ENCODE measurements around the gene LRP6.
"Not testable (repeated sequence)": the region's sequence is repeated elsewhere in the genome, so short reads cannot be mapped to it uniquely, and the experiment has no call there.

Gene LRP6

DNA sequence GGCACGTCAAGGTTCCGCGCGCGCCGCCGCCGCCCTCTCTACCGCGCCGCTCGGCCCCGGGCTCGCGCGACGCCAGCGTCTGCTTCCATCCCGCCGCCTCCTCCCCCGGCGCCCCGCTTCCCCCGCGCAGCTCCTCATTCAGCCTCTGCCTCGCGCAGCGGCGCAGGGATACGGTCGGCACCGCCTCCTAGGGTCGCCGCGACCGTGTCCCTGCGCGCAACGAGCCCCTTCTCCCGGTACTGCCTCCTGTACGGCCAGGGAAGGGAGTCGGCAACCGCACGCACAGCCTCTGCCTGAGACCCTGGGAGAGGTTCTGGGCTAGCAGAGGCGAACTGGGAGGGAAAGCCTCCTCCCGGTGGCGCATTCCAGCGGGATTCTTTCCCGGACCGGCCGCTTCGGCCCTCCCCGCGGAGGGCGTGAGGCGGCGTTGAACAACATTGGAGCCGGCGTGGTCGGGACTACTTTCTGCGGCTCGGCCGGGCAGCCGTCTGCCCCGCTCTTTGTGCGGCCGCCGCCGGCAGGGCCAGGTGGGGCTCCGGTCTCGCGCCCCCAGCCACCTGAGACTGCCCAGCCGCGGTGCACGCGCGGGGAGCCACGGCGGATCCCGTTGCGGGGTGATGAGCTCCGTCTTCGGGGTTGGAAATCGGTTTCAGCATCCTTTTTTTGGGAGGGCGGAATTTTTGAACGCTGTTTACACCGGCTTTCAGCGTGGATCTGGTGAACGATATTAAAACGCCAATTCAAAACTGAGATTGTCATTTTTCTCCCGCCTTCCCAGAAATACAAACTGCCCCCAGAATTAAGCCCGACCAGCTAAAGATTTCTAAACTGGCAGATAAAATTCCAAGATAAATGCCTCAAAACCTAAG lies at the start of gene LRP6:
TSS of gene LRP6 (minus strand) at position 172 of the 869 bp plus-strand sequence. CDS start 309 bp downstream, outside the sequence.
- DNase-seq, result peak; percentile 89

DNA sequence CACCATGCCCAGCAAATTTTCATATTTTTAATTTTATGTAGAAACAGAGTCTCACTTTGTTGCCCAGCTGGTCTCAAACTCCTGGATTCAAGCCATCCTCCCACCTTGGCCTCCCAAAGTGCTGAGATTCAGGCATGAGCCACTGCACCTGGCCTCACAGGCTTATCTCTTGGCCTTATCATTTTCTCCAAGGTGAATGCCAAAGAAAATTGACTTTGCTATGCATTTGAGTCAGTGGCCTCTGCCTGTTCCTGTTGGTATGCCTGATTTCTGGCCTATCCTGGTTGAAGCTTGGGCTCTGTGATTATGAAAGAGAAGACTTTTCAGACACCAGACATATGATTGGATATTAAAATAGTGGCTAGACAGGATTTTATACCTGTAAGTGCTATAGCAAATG lies 49.0 kb upstream of the LRP6 start:
- no peak for DNase-seq

DNA sequence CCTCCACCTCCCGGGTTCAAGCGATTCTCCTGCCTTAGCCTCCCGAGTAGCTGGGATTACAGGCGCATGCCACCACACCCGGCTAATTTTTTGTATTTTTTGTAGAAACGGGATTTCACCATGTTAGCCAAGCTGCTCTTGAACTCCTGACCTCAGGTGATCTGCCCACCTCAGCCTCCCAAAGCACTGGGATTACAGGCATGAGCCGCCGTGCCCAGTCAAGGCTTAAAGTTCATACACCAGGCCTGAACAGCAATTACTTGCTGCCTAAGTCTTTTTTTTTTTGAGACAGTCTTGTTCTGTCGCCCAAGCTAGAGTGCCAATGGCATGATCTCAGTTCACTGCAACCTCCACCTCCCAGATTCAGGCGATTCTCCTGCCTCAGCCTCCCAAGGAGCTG lies 43.9 kb upstream of the LRP6 start:
- DNase-seq, result not testable (repeated sequence)

DNA sequence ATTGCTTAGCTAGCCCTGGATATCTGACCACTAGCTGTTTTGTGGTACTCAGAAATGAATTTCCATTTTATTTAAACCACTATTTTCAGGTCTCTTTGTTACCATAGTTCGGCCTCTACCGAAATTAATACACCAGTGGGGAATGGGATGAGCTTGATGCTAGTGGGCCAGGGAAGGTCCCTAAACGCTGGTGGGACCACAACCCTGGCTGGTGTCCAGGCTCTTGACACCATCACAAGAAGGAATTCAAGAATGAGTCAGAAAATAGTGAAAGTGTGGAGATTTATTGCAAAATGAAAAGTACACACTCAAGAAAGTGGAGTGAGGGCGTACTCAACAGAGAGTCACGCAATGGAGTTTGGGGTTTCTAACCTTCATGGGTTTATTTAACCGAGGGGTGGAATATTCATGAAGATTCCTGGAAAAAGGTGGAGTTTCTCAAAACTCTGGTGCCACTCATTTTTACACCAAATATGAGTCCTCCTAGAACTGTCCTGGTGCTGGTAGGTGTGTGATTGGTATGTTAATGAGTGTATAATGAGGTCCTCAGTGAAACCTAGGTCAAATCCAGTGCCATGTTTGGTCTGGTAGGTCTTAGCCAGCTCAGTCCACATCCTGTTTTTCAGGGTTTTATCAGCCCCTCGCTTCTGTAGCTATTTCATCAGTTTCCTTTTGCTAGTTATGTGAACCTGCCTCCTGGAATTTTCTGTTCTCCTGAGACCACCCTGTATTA lies 38.9 kb upstream of the LRP6 start:
- DNase-seq, result no peak

DNA sequence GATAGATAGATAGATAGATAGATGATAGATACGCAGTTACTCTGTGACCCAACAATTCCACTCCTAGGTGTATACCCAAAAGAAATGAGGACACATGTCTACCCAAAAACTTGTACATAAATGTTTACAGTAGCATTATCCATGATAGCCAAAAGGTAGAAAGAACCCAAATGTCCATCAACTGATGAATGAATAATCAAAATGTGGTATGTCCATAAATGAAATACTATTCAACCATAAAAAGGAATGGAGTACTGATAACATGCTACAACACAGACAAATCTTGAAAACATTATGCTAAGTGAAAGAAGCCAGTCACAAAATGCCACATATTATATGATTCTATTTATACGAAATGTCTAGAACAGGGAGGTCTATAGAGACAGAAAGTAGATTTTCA lies 36.1 kb upstream of the LRP6 start:
- no peak for DNase-seq

DNA sequence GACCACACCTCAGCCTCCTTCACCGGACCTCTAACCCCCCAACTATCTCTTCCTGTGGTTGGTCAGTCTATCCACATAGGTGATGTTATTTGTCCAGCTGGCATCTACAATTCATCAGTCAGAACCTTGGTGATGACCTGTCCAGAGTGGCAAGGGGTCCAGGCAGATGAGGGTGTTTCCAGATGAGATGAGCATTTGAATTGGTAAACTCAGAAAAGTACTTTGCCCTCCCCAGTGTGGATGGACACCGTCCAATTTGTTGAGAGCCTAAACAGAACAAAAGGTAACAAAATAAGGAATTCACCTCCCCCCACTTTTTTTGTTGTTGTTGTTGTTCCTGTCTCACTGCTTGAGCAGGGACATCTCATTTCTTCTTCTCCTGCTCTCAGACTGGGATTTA lies 34.3 kb upstream of the LRP6 start:
- no peak for DNase-seq

DNA sequence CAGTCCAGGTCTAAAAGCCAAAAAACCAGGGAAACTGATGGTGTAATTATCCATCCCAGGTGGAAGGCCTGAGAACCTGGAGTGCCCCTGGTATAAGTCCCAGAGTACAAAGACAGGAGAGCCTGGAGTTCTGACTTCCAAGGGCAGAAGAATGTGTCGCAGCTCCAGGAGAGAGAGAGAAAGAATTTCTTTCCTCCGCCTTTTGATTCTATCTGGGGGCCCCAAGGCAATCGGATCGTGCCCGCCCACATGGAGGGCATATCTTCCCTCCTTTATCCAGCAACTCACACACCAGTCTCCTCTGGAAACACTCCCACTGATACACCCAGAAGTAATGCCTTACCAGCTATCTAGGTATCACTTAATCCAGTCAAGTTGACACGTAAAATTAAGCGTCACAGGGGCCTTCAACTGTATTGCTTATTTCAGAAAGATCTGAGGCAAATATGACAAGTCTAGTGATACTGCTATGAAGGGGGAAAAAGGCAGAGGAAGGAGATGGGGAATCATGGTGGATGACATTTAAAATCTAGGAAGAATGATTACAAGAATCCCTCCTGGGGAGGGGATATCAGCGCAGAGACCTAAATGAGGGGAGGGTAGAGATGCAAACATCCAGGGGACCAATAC lies 30.5 kb upstream of the LRP6 start:
- no peak for DNase-seq

DNA sequence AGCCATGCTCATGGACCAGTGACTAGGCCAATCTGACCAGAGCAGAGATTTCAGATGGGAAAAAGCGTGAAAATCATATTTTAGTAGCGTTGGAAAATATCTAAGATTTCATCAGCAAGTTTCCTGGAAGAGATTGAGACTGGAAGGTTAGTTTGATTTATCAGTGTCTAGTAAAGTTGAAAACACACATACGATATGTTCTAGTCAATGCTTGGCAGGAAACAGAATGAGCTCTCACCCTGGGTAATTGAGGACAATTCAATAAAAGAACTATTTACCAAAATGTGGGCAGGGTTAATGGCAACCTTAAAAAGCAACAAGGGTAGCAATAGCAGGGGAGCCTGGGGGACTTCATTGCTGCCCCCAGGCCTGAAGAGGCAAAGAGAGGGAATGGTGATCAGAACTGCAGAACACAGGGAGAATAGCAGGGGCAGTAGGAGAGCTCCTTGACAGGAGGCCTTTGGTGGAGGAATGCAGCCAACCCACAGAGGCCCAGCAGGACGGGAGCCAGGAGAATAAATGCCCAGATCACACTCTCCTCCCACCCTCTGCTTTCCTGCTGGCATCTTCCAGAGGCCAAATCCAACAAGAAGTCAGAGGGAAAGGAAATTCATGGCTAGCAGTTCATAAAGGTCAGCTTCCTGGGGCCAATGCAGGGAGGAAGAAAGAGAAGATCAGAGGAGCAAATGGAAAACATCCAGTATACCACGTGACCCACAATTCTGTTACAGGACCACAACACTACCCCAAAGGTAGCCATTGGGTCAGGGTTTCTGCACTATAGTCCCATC lies 27.6 kb upstream of the LRP6 start:
- DNase-seq, result no peak

DNA sequence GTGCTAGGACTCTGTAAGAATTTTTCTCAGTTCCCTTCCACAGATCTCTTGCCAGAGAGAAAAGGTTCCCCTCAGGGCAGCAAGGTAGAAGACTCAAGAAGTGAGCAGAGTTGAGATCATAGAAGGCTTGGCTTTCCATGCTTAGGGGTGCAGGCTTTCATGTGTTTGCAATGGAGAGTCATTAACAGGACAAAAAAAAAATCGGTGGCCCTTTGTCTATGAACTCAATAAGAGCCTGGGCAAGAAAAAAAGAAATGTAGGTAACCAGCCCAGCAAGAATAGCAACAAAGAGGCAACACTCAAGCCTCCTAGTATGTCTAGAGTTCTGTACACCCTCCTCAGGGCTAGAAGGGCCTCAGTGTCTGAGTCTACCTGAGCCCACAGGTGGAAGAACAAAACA lies 23.4 kb upstream of the LRP6 start:
- no peak for DNase-seq

DNA sequence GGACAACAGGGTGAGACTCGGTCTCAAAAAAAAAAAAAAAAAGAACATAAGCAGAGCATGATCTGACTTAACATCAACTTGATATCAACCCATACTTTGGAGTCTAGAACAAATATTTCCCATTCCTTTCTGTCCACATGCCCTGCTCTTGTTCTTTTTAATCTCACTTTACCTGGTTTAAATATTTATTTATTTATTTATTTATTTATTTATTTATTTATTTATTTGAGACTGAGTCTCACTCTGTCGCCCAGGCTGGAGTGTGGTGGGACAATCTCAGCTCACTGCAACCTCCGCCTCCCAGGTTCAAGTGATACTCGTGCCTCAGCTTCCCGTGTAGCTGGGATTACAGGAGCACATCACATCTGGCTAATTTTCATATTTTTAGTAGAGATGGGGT lies 19.6 kb upstream of the LRP6 start:
- no peak for DNase-seq

DNA sequence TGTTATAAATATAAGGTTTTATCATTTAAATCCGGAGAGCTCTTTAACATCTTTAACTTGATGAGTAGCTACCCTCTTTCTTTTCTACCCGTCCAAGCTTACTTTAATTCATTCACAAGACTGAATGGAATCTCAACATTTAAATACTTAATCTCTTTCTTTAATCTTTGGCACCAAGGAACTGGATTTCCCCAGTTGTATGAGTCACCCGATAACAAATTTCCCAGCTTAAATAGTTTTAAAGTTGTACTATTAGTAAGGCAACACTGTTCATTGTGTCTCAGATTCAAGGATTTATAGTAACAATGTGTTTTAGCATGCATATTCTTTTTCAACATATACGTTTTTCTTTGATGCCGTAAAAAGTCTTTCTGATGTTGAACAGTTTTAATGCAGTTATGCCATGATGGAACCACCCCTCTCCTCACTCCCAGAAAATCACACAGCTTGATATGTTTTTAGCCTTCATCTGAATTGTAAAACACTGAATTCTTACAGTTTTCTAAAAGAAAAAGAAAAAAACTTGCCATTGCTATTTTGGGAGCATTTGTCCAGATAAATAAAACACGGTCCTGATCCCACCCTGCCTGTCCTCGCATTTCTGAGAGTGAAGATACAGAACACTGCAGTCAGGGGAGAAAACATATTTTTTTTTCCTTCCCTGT lies 16.0 kb upstream of the LRP6 start:
- no peak for DNase-seq

DNA sequence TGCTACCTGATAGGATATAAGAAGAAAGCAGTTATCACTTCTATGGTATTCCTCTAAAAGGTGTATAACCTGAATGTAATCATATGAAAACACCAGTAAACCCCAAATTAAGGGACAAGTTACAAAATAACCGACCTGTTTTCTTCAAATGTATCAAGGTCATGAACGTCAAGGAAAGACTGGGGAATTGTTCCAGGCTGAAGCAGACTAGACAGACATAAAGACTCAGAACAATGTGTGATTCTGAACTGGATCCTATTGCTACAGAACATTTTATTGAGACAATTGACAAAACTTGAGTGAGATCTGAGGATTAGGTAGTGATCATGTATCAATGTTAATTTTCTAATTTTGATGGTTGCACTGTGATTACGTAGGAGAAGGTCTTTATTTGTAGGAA lies 15.4 kb upstream of the LRP6 start:
- no peak for DNase-seq

DNA sequence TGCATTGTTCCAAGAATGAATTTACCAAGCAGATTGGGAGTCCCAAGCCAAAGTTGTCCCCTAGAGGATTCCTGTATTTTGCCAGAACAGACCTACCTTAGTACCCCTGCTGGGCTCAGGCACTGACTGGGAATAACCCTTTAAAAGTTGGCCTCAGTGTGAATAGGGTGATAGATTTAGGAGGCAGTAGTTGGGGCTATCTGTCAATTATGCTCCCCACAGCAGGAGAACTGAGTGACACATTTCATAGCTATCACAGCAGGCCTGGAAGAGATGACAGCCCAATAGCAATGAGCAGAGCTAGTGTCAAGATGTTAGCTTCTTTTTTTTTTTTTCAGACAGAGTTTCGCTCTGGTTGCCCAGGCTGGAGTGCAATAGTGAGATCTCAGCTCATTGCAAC lies 14.3 kb upstream of the LRP6 start:
- no peak for DNase-seq

DNA sequence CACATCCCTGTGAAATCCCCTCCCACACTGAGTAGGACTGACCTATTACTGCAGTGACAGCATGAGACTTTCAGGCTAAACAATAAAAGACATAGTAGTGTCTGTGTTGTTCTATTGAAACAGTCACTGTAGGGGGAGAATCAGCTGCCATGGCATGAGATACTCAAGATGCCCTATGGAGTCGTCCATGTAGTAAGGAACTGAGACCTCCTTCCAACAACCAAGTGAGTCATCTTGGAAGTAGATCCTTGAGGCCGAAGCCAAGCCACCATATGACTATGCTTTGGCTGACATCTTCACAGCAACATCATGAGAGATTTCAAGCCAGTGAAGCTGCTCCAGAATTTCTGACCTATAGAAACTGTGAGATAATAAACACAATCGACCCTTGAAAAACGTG lies 12.1 kb upstream of the LRP6 start:
- no peak for DNase-seq

DNA sequence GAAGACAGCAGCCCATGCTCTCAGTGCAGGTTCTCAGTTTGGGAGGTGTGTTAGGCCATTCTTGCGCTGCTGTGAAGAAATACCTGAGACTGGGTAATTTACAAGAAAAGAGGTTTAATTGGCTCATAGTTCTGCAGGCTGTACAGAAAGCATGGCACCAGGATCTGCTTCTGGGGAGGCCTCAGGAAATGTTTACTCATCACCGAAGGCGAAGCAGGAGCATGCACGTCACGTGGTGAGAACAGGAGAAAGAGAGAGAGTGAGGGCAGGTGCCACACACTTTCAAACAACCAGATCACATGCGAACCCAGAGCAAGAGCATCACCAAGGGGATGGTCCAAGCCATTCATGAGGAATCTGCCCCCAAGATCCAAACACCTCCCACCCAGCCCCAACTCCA lies 9.0 kb upstream of the LRP6 start:
- no peak for DNase-seq

DNA sequence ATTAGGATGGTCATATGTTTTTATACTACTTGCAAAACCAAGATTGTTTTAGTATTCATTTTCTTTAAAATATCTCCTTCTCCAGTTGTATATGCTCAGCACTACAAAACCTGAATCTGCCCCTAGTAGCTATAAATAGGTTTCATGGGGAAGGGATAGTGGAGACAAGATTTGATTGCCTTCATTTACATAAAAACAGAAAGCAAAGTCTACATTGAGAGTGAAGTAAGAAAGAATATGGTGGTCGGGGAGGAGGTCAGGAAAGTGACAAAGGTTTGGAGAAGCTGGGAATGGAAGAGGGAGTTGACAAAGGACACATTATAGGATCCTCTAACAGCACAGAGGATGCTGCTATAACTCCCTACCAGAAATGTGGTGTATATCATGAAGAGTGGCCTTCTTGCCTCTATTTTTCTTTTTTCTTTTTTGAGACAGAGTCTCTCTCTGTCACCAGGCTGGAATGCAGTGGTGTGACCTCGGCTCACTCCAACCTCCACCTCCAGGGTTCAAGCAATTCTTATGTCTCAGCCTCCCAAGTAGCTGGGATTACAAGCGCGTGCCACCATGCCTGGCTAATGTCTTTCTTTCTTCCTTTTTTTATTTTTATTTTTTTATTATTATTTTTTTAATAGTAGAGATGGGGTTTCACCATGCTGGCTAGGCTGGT lies 6.6 kb upstream of the LRP6 start:
- DNase-seq, result no peak

DNA sequence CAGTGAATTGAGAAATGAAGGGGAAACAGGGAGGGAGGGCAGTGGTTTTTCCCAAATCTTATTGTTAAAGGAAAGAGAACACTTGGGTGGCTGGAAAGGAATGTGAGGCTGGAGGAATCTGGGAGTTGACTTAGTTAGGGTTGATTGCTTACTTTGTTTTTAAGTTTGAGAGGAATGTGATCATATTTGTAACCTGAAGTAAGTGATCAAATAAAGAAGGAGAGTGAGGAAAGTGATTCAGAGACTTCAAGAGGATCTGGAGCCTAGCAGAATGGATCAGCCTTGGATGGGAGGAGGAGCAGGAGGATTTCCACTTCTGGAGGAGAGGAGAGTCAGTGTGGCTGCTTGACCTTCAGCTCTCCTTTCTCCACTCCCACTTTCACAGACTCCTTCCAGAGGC lies 6.0 kb upstream of the LRP6 start:
- DNase-seq, result no peak

DNA sequence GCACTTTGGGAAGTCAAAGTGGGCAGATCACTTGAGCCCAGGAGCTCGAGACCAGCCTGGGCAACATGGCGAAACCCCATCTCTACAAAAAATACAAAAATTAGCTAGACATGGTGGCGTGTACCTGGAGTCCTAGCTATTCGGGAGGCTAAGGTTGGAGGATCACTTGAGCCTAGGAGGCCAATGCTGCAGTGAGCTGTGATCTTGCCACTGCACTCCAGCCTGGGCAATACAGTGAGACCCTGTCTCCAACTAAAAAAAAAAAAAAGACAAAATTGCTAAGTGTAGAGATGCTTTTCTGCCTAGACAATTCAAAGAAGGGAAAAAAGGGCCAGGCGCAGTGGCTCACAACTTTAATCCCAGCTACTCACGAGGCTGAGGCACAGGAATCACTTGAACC lies 3.4 kb upstream of the LRP6 start:
- DNase-seq, result no peak

DNA sequence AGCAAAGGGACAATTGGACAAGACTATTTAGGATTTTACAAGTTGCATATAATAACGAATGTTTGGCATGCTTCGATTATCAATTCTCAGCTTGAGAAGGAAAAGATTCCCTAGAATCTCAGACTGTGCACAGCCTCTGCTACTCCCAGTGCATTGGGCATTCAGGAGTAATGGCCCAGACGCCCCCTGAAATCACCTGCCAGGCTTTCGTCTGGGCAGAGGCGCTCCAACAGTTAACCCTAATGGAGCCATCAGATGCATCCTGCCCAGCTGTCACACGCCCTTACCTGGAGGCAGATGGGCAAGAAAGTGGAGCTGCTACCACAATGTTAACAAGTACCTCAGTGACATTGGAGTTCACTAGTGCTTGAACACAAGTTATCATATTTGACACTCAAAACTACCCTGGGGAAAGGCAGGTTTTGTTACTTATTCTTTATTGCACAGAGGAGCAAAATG lies 927 bp upstream of the LRP6 start:
- DNase-seq, result no peak

DNA sequence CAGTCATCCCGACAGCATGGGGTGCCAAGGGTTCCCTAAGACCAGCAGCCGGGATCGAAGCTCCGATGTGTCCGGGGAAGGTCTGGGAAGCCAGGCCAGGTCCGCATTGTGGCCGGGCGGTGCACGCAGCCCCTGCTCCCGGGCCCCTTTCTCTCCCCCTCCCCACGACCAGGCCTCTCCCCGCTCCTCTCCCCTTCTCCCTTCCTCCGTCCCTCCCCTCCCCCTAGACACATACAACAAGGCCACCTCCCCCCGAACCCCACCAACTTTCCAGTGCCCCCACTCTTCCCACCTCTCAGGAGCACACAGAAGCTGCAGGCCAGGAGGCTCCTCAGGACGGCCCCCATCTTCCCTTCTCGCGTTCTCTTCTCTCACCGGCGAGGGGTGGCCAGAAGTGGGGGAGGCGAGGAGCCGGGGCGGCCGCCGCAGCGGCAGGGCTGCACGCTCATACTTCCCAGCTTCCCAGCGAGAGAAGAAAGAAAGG lies 413 bp downstream of the LRP6 start:
- no peak for DNase-seq

DNA sequence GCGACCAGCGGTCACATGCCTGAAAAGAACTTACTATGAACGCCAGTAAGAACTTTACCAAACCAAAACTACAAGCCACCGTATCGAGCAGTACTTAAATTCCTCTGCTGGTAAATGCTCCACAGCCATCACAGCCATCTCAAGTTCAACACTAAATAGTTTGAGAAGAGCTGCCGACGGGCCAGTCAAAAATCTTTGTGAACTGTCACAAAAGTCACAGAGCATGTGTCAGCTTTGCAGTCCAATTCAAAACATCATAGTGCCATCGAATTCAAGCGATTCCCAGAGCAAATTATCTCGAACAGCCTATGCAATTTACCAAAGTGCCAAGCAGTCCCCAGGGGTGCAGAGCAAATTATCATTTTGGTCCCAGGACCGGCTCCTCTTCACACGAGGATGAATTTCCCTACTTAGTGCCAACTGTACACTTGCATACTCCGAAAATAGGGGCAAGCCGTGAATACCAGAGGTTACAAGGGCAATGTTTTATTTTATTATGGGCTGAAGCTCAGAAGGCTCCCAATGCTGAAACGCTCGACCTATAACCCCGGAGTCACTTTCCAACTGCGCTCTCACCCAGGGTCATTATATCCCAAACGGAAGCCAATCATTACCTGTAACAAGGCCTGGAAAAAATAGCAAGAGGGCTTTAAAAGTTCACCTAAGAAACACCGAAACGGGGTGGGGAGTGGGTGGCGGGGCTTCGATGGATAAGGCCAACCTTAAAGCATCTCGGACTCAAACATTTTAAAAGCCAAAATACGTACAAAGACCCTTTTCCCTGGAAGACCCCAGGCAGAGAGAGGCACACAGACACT lies 1.1 kb downstream of the LRP6 start:
- DNase-seq, result peak; percentile 8
